ENCODE results near the gene KCNT2. TPM values are rescaled to one million over a fixed set of nuclear protein-coding genes. Genes with fewer than 3 reads are reported as not detected.

KCNT2 gene
- total and polyA plus RNA-seq, 9 of the 15 experiments (the other 6 are each of a cell fraction or from before 2014, with no cell fraction given) = 0.13 to 0.73 (median 0.28) TPM

DNA sequence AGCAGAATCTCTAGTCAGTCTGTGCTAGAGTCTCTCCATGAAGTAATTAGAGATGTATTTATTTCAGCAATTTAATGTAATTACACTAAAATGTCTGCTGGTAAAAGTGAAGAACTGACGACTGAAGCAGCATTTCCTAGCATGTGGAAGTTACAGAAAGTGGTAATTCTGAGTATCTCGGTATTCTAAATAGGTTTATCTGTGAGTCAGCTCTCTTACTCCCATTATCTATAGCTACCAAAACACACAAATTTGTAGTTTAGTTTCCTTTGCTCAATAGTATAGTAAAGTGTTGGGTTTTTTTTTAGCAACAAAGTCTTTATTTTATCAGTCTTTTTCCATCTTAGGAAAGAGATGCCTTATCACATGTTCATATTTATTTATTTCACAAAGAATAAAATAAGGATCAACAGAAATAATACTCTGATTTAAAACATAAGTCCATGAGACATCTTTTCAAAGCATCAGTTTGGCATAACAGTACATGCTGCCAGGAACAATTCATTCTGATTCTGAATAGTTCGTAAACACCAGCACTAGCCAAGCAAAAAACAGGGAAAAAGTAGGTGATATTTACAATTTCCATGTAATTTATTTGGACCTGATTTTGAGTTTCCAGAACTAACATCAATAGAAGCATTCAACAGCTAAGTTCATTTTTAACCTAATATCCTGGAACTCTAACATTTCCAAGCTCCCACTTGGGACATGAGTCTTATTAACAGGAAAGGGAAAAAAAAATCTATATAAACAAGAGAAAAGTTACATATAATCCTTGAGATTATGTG, 76.3 kb downstream of the KCNT2 start (continued):
- TF ChIP-seq, protein P1, sequence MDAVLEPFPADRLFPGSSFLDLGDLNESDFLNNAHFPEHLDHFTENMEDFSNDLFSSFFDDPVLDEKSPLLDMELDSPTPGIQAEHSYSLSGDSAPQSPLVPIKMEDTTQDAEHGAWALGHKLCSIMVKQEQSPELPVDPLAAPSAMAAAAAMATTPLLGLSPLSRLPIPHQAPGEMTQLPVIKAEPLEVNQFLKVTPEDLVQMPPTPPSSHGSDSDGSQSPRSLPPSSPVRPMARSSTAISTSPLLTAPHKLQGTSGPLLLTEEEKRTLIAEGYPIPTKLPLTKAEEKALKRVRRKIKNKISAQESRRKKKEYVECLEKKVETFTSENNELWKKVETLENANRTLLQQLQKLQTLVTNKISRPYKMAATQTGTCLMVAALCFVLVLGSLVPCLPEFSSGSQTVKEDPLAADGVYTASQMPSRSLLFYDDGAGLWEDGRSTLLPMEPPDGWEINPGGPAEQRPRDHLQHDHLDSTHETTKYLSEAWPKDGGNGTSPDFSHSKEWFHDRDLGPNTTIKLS (IDR thresholded peaks at IDR 0.05; ENCODE audit: borderline replicate concordance, low read depth) = no peak
- TF ChIP-seq ZNF232 (CRISPR knock-in tag; IDR thresholded peaks at IDR 0.05) (no peak), FOSL1 (tag; conservative IDR thresholded peaks at IDR 0.05) (peak; percentile 47; the same call in 1 of the 2 replicates), DPF2 (IDR thresholded peaks at IDR 0.05) (0 out of 2 replicates have a peak, but pooled peaks have one; percentile 38), RBM39 (optimal IDR thresholded peaks at IDR 0.05; ENCODE audit: low read depth, low read length) (no peak), NFE2 (IDR thresholded peaks at IDR 0.05; ENCODE audit: low read depth) (0 out of 2 replicates have a peak, but pooled peaks have one; percentile 27), L3MBTL2 (IDR thresholded peaks at IDR 0.05) (no peak), DMBX1 (CRISPR knock-in tag; IDR thresholded peaks at IDR 0.05; ENCODE audit: borderline replicate concordance) (no peak), CBFA2T3 (IDR thresholded peaks at IDR 0.05) (peak; percentile 20; the same call in 1 of the 2 replicates), SNRNP70 (optimal IDR thresholded peaks at IDR 0.05; ENCODE audit: low read depth, low read length) (no peak), TFAM (CRISPR knock-in tag; conservative IDR thresholded peaks at IDR 0.05) (no peak), ZNF830 (CRISPR knock-in tag; IDR thresholded peaks at IDR 0.05) (no peak)
- TF ChIP-seq, protein P2, sequence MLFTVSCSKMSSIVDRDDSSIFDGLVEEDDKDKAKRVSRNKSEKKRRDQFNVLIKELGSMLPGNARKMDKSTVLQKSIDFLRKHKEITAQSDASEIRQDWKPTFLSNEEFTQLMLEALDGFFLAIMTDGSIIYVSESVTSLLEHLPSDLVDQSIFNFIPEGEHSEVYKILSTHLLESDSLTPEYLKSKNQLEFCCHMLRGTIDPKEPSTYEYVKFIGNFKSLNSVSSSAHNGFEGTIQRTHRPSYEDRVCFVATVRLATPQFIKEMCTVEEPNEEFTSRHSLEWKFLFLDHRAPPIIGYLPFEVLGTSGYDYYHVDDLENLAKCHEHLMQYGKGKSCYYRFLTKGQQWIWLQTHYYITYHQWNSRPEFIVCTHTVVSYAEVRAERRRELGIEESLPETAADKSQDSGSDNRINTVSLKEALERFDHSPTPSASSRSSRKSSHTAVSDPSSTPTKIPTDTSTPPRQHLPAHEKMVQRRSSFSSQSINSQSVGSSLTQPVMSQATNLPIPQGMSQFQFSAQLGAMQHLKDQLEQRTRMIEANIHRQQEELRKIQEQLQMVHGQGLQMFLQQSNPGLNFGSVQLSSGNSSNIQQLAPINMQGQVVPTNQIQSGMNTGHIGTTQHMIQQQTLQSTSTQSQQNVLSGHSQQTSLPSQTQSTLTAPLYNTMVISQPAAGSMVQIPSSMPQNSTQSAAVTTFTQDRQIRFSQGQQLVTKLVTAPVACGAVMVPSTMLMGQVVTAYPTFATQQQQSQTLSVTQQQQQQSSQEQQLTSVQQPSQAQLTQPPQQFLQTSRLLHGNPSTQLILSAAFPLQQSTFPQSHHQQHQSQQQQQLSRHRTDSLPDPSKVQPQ (CRISPR knock-in tag; IDR thresholded peaks at IDR 0.05; ENCODE audit: borderline replicate concordance) = no peak
